ENCODE data around the gene NFILZ. TPM values are rescaled to one million over a fixed set of nuclear protein-coding genes. Genes with fewer than 3 reads are reported as not detected.

The NFILZ gene
- total and polyA plus RNA-seq, 2 of the 8 experiments (the other 6 are each of a cell fraction or from before 2014, with no cell fraction given) = not detected

DNA sequence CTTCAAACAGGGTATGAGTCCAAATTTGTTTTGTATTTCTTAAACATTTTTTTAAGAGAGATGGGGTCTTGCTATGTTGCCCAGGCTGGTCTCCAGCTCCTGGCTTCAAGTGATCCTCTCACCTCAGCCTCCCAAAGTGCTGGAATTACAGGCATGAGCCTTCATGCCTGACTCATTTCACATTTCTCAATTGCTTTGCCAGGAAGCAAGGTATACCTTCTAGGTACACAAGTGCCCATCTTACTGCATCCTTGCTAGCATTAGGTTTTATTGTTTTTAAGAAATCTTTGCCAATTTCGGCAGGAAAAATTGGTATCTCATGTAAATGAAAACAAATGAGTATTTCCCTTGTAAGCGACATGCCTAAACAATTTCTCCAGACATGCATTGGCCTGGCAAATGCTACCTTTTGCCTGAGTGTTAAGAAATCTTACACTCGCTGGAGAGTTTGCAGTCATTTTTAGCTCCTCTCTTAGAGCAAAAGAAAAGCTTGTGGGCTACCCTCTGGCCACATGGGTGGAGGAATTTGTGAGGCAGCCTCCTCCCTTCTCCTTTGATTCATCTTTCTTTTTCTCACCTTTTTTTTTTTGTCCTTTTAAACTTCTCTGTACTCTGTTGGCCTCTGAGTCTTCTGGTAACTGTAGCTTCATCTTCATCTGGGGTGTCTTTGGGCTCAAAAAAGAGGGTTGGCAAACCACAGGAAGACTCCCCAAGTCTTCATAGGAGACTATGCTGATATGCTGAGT, 35.2 kb downstream of the NFILZ start:
- no peak overlapping the region for H3K4ac ChIP-seq (replicated peaks; ENCODE audit: insufficient read length, low read depth, low read length)
- no peak overlapping the region for H3K9ac ChIP-seq (replicated peaks in 1 of 4; ENCODE audit: extremely low read depth in 1 of 4, low read depth in 3 of 4, low read length in 3 of 4)
- no peak overlapping the region for H2AFZ ChIP-seq (ENCODE audit: low read length)
- no peak overlapping the region for H3K14ac ChIP-seq (ENCODE audit: insufficient read length)
- no peaks in the 10 kb centered on the region for H3K79me1 ChIP-seq (ENCODE audit: low read depth, low read length)
- H3K36me3 ChIP-seq (ENCODE audit: control insufficient read depth in 2 of 4, insufficient read depth in 4 of 4, low read length in 3 of 4) = no peaks in the 10 kb centered on the region
- no peak overlapping the region for H3K27ac ChIP-seq (ENCODE audit: low read depth, low read length)
- no peaks in the 10 kb centered on the region; a peak in 1 of 7 replicates for H3K4me1 ChIP-seq (replicated peaks in 1 of 4; ENCODE audit: control insufficient read depth in 3 of 4, insufficient read depth in 4 of 4, low read length in 3 of 4)
- H3K23ac ChIP-seq (ENCODE audit: insufficient read length) = no peak overlapping the region
- H4K91ac ChIP-seq (replicated peaks; ENCODE audit: insufficient read length, low read length) = no peak overlapping the region
- no peaks in the 10 kb centered on the region for H3K27me3 ChIP-seq (replicated peaks in 1 of 4; ENCODE audit: control insufficient read depth in 3 of 4, extremely low read depth in 1 of 4, insufficient read depth in 3 of 4, low read length in 3 of 4)
- no peak overlapping the region for H3K18ac ChIP-seq (ENCODE audit: extremely low read depth, low read length)
- CTCF ChIA-PET (ENCODE audit: partially characterized antibody) = interaction anchor here (0.6 to 1.8 kb wide), 4 partner anchors 11 to 964 kb away, joined by 3 to 5 read pairs (median 4); no protein-coding TSS in a partner anchor
- no peaks in the 10 kb centered on the region for H4K20me1 ChIP-seq (replicated peaks in 1 of 2; ENCODE audit: control insufficient read depth in 1 of 2, insufficient read depth in 2 of 2, low read length in 2 of 2)
- H4K8ac ChIP-seq (ENCODE audit: extremely low read depth, insufficient read depth, low read length) = no peak overlapping the region
- POLR2A ChIA-PET (ENCODE audit: partially characterized antibody) = interaction anchor here (0.6 kb wide), 1 partner anchor 9 kb away, joined by 4 read pairs; no protein-coding TSS in a partner anchor
- no peak overlapping the region for H3K4me3 ChIP-seq (ENCODE audit: extremely low read depth in 1 of 4, insufficient read depth in 2 of 4, low read depth in 3 of 4, low read length in 4 of 4)
- H2BK20ac ChIP-seq (ENCODE audit: low read length) = no peak overlapping the region
- no peak for TF ChIP-seq TEAD4 (IDR thresholded peaks at IDR 0.05; ENCODE audit: low read depth, low read length)
- TF ChIP-seq POLR2A (IDR thresholded peaks at IDR 0.05; ENCODE audit: control extremely low read depth in 1 of 2, low read depth in 2 of 2, low read length in 2 of 2) = no peak
- TF ChIP-seq SP2 (IDR thresholded peaks at IDR 0.05; ENCODE audit: low read length) = no peak
- no peak overlapping the region for H2BK12ac ChIP-seq (ENCODE audit: low read depth, low read length)
- no peak overlapping the region for H4K5ac ChIP-seq (ENCODE audit: insufficient read length, low read depth, low read length)
- DNase-seq (ENCODE audit: low read depth in 1 of 2, low spot score in 2 of 2) = no peak
- H2BK5ac ChIP-seq (ENCODE audit: low read depth, low read length) = no peak overlapping the region
- WGBS, 2 experiments (ENCODE audit: extremely low coverage in 1 of 2, insufficient coverage in 1 of 2, insufficient read length in 1 of 2, insufficient replicate concordance in 2 of 2, low coverage in 1 of 2, low lambda C conversion rate in 2 of 2, missing lambda C conversion rate in 1 of 2) = 84% methylated on average over 3 of the region's 3 CpGs; no CpG with 5 or more reads in 1 of the 2 experiments
- no peak overlapping the region for H2BK120ac ChIP-seq (replicated peaks; ENCODE audit: low read depth, low read length)
- H3K79me2 ChIP-seq (ENCODE audit: control insufficient read depth in 1 of 2, insufficient read depth in 2 of 2, low read length in 2 of 2) = no peaks in the 10 kb centered on the region
- H3K56ac ChIP-seq (replicated peaks; ENCODE audit: insufficient read length, low read depth, low read length) = no peak overlapping the region
- H3K23me2 ChIP-seq (ENCODE audit: low read depth, low read length) = peaks cover 6% of the 10 kb centered on the region; the same call in 1 of the 2 replicates
- H3K9me3 ChIP-seq (ENCODE audit: insufficient read depth in 2 of 2, low read depth in 1 of 2, low read length in 1 of 2) = peaks cover 0 to 6% of the 10 kb centered on the region in 2 experiments; a peak in 2 of 4 replicates
- H2AK5ac ChIP-seq (ENCODE audit: low read depth, low read length) = no peak overlapping the region
- no peak for FAIRE-seq
- no peak overlapping the region for H2BK15ac ChIP-seq (ENCODE audit: low read length)
- H3K4me2 ChIP-seq (ENCODE audit: insufficient read depth in 1 of 2, low read depth in 2 of 2, low read length in 2 of 2) = no peak overlapping the region

Measured in H1 (cell line).